T-helper 2 cell treated with Interferon-gamma antibody and Interleukin-4, amounts not matched to agents 5 μg/mL and 100 μg/mL, for 36 hours (primary cell): Measurements from ENCODE around the gene KDM2A.

Experiments used
- DNase-seq: peaks from one replicate; pipeline ENCODE4 v3.0.0; 2021; ENCODE audit warnings: low spot score
- H3K27ac Mint-ChIP-seq: one replicate; pipeline ENCODE4 v1.8.0; 2021; ENCODE audit warnings: mild to moderate bottlenecking, mixed read lengths
- H3K27me3 Mint-ChIP-seq: one replicate; pipeline ENCODE4 v1.8.0; 2021; ENCODE audit warnings: low read depth, mixed read lengths
- H3K36me3 Mint-ChIP-seq: one replicate; pipeline ENCODE4 v1.8.0; 2021; ENCODE audit warnings: low read depth, mixed read lengths
- H3K4me1 Mint-ChIP-seq: one replicate; pipeline ENCODE4 v1.8.0; 2021; ENCODE audit warnings: low read depth, mixed read lengths
- H3K4me3 Mint-ChIP-seq: one replicate; pipeline ENCODE4 v1.8.0; 2022; ENCODE audit warnings: mild to moderate bottlenecking, moderate library complexity, mixed read lengths
- H3K9me3 Mint-ChIP-seq: one replicate; pipeline ENCODE4 v1.8.0; 2021; ENCODE audit warnings: mixed read lengths

KDM2A gene

DNA sequence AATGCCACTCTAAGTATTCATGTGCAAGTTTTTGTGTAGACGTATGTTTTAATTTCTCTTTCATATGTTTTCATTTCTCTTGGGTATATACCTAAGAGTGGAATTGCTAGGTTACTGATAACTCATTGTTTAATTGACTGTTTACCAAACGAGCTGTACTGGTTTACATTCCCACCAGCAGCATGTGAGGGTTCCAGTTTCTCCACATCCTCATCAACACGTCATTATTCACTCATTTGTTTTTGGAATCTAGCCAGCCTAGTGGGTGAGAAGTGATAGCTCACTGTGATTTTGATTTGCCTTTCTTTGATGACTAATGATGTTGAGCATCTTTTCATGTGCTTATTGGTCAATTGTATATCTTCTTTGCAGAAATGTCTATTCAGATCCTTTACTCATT lies 174.0 kb downstream of the KDM2A start:
- peak overlapping the region; percentile 20 for H3K27ac Mint-ChIP-seq
- H3K27me3 Mint-ChIP-seq, result no peaks in the 10 kb centered on the region
- peaks cover 77% of the 10 kb centered on the region for H3K36me3 Mint-ChIP-seq
- H3K4me1 Mint-ChIP-seq, result peaks cover 27% of the 10 kb centered on the region
- peaks cover 16% of the 10 kb centered on the region for H3K9me3 Mint-ChIP-seq
- H3K4me3 Mint-ChIP-seq, result peak overlapping the region; percentile 30
- DNase-seq, result no peak

DNA sequence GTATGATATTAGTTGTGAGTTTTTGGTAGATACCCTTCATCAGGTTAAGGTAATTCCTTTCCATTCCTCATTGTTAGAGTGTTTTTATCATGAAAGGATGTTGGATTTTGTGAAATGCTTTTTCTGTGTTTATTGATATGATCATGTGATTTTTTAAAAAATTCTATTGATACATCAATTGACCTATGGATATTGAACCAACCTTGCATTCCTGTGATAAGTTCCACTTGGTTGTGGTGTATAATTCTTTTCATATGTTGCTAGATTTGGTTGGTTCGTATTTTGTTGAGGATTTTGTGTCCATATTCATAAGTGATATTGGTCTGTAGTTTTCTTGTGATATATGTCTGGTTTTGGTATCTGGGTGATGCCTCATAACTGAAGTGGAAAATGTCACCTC lies 176.8 kb downstream of the KDM2A start:
- Mint-ChIP-seq H3K4me1 (peaks cover 25% of the 10 kb centered on the region), H3K27me3 (no peaks in the 10 kb centered on the region), H3K27ac (no peak overlapping the region)

GRCh38 chr11:67298786-67299185 lies 179.7 kb downstream of the KDM2A start:
- peaks cover 65% of the 10 kb centered on the region for H3K36me3 Mint-ChIP-seq
- DNase-seq, result no peak
- no peaks in the 10 kb centered on the region for H3K27me3 Mint-ChIP-seq
- no peak overlapping the region for H3K27ac Mint-ChIP-seq
- H3K4me1 Mint-ChIP-seq, result peaks cover 12% of the 10 kb centered on the region
- peaks cover 16% of the 10 kb centered on the region for H3K9me3 Mint-ChIP-seq
- H3K4me3 Mint-ChIP-seq, result no peak overlapping the region

More for the DNA sequence above, 176.8 kb downstream of the KDM2A start:
- H3K4me3 Mint-ChIP-seq, result no peak overlapping the region
- H3K9me3 Mint-ChIP-seq, result peaks cover 16% of the 10 kb centered on the region
- DNase-seq, result no peak
- H3K36me3 Mint-ChIP-seq, result peaks cover 81% of the 10 kb centered on the region

DNA sequence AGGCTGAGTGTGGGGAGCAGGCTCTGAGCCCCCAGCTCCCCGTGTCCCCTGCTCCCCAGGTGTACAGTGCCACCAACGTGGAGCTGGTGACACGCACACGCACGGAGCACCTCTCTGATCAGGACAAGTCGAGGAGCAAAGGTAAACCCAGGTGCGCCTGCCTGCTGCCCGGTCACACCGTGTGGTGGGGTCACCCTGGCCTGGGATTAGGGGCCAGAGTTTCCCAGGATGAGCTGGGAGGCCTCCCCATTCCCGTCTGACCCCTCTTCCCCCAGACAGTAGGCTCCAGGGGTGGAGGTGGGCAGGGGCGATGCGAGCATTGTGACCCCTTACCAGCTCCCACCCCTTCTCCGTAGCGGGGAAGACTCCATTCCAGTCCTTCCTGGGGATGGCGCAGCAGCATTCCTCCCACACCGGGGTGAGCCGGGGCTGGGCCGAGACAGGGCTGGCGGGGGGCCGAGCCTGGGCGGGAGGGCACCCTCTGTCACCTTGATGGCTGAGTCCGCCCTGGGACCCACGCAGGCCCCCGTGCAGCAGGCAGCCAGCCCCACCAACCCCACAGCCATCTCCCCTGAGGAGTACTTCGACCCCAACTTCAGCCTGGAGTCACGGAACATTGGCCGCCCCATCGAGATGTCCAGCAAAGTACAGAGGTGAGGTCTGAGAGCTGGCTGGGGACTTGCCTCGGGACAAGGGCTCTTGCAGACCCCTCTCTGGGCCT lies 180.6 kb downstream of the KDM2A start:
- peaks cover 10% of the 10 kb centered on the region for H3K4me1 Mint-ChIP-seq
- DNase-seq, result no peak
- no peak overlapping the region for H3K27ac Mint-ChIP-seq
- no peak overlapping the region for H3K4me3 Mint-ChIP-seq
- H3K9me3 Mint-ChIP-seq, result peaks cover 16% of the 10 kb centered on the region
- no peaks in the 10 kb centered on the region for H3K27me3 Mint-ChIP-seq
- peaks cover 57% of the 10 kb centered on the region for H3K36me3 Mint-ChIP-seq

GRCh38 chr11:67300256-67300755 lies 181.2 kb downstream of the KDM2A start:
- Mint-ChIP-seq H3K4me1 (peaks cover 11% of the 10 kb centered on the region), H3K36me3 (peaks cover 50% of the 10 kb centered on the region), H3K4me3 (no peak overlapping the region), H3K9me3 (peaks cover 16% of the 10 kb centered on the region), H3K27me3 (no peaks in the 10 kb centered on the region), H3K27ac (no peak overlapping the region)
- no peak for DNase-seq

DNA sequence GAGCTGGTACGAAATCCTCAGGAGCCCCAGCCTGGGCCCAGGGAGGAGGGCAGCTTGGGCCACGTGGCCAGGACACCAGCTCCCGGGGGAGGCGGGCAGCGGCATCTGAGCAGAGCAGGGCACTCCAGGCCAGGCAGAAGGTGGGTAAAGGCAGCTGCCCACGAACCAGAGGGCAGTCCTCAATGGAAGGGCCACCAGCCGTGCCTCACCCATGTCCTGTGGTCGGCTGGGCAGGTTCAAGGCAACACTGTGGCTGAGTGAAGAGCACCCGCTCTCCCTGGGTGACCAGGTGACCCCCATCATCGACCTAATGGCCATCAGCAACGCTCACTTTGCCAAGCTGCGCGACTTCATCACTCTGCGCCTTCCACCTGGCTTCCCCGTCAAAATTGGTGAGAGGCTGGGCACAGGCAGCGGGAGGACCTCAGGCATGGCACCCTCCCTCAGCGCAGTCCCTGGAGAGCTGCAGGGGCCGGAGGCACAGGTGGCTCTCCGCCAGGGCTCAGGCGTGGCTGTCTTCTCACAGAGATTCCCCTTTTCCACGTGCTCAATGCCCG lies 181.8 kb downstream of the KDM2A start:
- H3K27me3 Mint-ChIP-seq, result no peaks in the 10 kb centered on the region
- no peak overlapping the region for H3K4me3 Mint-ChIP-seq
- peaks cover 13% of the 10 kb centered on the region for H3K9me3 Mint-ChIP-seq
- DNase-seq, result no peak
- peaks cover 11% of the 10 kb centered on the region for H3K4me1 Mint-ChIP-seq
- no peak overlapping the region for H3K27ac Mint-ChIP-seq
- H3K36me3 Mint-ChIP-seq, result peaks cover 44% of the 10 kb centered on the region

- H3K27me3 Mint-ChIP-seq, result no peaks in the 10 kb centered on the region
- H3K36me3 Mint-ChIP-seq, result peaks cover 39% of the 10 kb centered on the region
- peaks cover 7% of the 10 kb centered on the region for H3K9me3 Mint-ChIP-seq
These were observed 182.4 kb downstream of the KDM2A start for GRCh38 chr11:67301313-67301921.

GRCh38 chr11:67301951-67302516 lies 183.0 kb downstream of the KDM2A start:
- peaks cover 1% of the 10 kb centered on the region for H3K9me3 Mint-ChIP-seq
- no peak for DNase-seq
- peaks cover 7% of the 10 kb centered on the region for H3K4me1 Mint-ChIP-seq
- no peaks in the 10 kb centered on the region for H3K27me3 Mint-ChIP-seq
- peaks cover 32% of the 10 kb centered on the region for H3K36me3 Mint-ChIP-seq
- no peak overlapping the region for H3K27ac Mint-ChIP-seq
- peak overlapping the region; percentile 46 for H3K4me3 Mint-ChIP-seq

More at GRCh38 chr11:67301313-67301921, 182.4 kb downstream of the KDM2A start:
- DNase-seq, result no peak
- H3K4me3 Mint-ChIP-seq, result no peak overlapping the region
- peaks cover 11% of the 10 kb centered on the region for H3K4me1 Mint-ChIP-seq
- no peak overlapping the region for H3K27ac Mint-ChIP-seq

- Mint-ChIP-seq H3K27ac (peak overlapping the region; percentile 20), H3K4me1 (peaks cover 7% of the 10 kb centered on the region), H3K4me3 (peak overlapping the region; percentile 46), H3K36me3 (peaks cover 30% of the 10 kb centered on the region), H3K27me3 (no peaks in the 10 kb centered on the region), H3K9me3 (no peaks in the 10 kb centered on the region)
- DNase-seq, result no peak
These were observed 183.6 kb downstream of the KDM2A start for GRCh38 chr11:67302571-67303131.

DNA sequence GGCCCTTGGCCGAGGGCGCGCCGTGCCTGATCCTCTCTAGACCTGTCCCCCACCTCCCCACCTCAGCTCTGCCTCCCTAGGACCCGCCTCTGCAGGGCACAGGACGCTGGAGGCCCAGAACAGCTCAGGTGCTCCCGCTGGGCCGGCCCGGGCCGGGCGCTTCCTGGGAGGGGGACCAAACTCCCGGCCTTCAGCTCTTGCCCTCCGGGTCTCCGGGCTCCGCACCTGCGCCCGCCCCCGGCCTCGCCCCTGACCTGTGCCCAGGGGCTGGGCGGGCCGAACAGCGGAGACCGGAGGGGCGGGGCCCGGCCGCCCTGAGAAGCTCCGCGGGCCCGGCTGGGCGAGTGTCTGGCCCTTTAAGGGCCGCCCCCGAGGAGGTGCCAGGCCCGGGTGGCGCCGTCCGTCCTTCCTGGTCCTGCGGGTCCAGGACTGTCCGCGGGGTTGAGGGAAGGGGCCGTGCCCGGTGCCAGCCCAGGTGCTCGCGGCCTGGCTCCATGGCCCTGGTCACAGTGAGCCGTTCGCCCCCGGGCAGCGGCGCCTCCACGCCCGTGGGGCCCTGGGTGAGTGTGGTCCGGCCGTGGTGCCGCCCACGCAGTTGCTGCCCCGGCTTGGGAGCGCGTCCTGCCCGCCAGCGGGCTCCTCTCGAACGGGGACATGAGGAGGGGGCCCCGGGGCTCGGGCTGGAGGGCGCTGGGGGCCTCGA lies 184.2 kb downstream of the KDM2A start, which contains the start of gene SSH3:
Gene SSH3, plus strand, starts transcription at position 399 of the 703 bp plus-strand sequence. Its CDS starts 96 bp downstream, at position 495.
- peak; percentile 47 for DNase-seq
- H3K27ac Mint-ChIP-seq, result peak within 1 kb of the TSS; percentile 20
- no peaks in the 10 kb centered on the region for H3K9me3 Mint-ChIP-seq
- peak within 1 kb of the TSS; percentile 46 for H3K4me3 Mint-ChIP-seq
- peaks cover 23% of the 10 kb centered on the region for H3K36me3 Mint-ChIP-seq
- no peaks in the 10 kb centered on the region for H3K27me3 Mint-ChIP-seq
- peaks cover 6% of the 10 kb centered on the region for H3K4me1 Mint-ChIP-seq

- Mint-ChIP-seq H3K4me3 (peak overlapping the region; percentile 43), H3K27ac (no peak overlapping the region), H3K36me3 (peaks cover 17% of the 10 kb centered on the region), H3K4me1 (peaks cover 2% of the 10 kb centered on the region), H3K27me3 (no peaks in the 10 kb centered on the region), H3K9me3 (no peaks in the 10 kb centered on the region)
- DNase-seq, result no peak
These were observed 184.9 kb downstream of the KDM2A start for GRCh38 chr11:67303835-67304411.

DNA sequence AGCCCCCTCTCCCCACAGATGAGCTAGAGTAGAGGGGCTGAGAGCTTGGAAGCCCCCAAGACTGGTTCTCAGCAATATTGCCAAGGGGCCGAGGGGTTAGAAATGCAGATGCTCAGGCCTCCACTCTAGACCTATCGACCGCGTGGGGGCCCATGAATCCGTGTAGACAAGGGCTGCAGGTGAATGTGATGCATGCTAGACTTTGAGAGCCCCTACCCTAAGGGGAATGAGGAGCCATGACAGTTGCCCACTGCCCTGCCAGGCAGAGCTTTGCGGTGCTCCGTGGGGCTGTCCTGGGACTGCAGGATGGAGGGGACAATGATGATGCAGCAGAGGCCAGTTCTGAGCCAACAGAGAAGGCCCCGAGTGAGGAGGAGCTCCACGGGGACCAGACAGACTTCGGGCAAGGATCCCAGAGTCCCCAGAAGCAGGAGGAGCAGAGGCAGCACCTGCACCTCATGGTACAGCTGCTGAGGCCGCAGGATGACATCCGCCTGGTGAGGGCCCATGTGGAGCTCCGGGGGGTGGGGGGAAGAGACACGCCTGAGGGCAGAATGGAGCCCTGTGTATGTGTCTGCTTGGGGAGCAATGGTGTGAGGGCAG lies 185.5 kb downstream of the KDM2A start:
- no peak overlapping the region for H3K27ac Mint-ChIP-seq
- H3K4me1 Mint-ChIP-seq, result peaks cover 2% of the 10 kb centered on the region
- no peak for DNase-seq
- H3K4me3 Mint-ChIP-seq, result peak overlapping the region; percentile 11
- H3K27me3 Mint-ChIP-seq, result no peaks in the 10 kb centered on the region
- H3K9me3 Mint-ChIP-seq, result no peaks in the 10 kb centered on the region
- H3K36me3 Mint-ChIP-seq, result peaks cover 16% of the 10 kb centered on the region
